ENCODE data around the gene ZNF12. TPM values are rescaled to one million over a fixed set of nuclear protein-coding genes. Genes with fewer than 3 reads are reported as not detected.
A peak's percentile ranks its signal among the peaks of the same experiment; 100 is the strongest.

The ZNF12 gene
- total RNA-seq, 4 donors from 2014 or later = 29.2 to 43.9 (median 31.4) TPM

DNA sequence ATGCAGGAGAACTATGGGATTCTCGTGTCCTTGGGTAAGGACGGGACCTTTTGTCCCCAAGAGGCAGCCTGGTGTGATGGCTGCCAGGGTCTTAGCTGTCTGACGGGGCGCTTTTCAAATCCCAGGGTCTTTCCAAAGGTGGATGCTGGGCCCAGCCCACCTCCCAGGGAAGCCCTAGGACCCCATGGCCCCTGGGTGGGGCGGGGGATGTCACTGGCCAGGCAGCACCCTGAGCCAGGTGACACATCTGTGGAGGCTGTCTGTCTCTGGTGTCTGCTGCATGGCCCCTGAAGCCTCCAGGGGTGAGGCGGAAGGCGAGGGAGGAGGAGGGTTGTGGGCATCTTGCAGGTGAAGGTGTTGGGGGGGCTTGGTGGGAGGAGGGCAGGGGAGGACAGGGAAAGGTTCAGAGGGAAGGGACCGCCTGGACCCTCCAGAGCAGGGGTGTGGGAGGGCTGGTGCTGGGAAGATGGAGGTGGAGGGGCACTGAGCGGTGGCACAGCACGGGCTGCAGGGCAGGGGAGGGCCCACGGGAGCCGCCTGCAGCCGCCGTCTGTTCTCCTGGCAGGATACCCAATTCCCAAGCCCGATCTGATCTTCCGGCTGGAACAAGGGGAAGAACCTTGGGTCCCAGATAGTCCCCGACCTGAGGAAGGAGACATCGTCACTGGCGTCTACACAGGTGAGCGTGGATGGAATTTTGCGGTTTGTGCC, 62.7 kb downstream of the ZNF12 start:
- peaks cover 9 to 24% of the 10 kb centered on the region in 2 donors for H3K36me3 ChIP-seq

DNA sequence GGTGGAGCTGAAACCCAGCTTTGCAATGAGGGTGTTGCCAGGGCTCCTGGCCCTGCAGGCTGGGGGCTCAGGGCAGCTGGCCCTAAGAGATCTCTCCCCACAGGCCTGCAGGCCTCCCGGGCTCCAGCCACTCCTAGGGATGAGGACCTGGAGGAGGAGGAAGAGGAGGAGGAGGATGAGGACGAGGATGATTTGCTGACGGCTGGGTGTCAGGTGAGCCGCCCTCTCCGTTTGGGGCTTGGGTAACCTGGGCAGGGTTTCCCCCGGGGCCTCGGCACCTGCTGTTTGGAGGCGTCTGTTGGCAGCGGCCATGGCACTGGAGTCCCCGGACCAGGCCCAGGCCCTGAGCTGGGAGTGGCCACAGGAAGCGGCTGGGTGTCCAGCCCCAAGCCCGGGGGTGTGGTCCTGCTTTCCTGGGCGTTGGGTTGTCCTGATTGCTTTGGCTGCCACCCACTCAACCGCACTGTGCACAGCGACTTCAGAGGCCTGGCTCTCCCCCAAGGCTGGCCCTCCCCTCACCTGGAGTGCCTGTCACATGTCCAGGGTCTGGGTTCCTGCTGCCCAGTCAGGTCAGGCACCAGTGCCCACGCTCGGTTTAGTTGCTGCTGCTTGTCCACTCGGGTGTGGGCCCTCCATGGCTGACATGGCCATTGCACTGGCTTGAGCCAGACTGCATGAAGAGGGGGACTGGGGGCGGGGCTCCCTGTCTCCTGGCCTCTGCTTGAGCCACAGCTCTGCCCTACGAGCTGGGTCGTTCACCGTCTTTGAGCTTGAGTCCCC, 63.7 kb downstream of the ZNF12 start:
- WGBS, 2 donors = 41 to 69% methylated on average over 8 to 13 of the region's 22 CpGs
- no peak overlapping the region for H3K4me3 ChIP-seq (replicated peaks in 1 of 3)

More for the DNA sequence above, 62.7 kb downstream of the ZNF12 start:
- no peaks in the 10 kb centered on the region for H3K27me3 ChIP-seq
- H3K9me3 ChIP-seq = no peaks in the 10 kb centered on the region
- H3K4me3 ChIP-seq (replicated peaks in 1 of 3) = no peak overlapping the region
- WGBS, 2 donors = 95% methylated on average over 17 to 20 of the region's 21 CpGs
- H3K4me1 ChIP-seq = peaks cover 17 to 43% of the 10 kb centered on the region in 2 donors
- H3K27ac ChIP-seq = peak overlapping the region; percentile 88 to 93 (median 89)
- no peak for TF ChIP-seq POLR2A (IDR thresholded peaks at IDR 0.05)
- TF ChIP-seq, protein P1, sequence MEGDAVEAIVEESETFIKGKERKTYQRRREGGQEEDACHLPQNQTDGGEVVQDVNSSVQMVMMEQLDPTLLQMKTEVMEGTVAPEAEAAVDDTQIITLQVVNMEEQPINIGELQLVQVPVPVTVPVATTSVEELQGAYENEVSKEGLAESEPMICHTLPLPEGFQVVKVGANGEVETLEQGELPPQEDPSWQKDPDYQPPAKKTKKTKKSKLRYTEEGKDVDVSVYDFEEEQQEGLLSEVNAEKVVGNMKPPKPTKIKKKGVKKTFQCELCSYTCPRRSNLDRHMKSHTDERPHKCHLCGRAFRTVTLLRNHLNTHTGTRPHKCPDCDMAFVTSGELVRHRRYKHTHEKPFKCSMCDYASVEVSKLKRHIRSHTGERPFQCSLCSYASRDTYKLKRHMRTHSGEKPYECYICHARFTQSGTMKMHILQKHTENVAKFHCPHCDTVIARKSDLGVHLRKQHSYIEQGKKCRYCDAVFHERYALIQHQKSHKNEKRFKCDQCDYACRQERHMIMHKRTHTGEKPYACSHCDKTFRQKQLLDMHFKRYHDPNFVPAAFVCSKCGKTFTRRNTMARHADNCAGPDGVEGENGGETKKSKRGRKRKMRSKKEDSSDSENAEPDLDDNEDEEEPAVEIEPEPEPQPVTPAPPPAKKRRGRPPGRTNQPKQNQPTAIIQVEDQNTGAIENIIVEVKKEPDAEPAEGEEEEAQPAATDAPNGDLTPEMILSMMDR (IDR thresholded peaks at IDR 0.05) = no peak
- no peak for DNase-seq
- intact Hi-C loops (cut with DNase I) = no loop called here

DNA sequence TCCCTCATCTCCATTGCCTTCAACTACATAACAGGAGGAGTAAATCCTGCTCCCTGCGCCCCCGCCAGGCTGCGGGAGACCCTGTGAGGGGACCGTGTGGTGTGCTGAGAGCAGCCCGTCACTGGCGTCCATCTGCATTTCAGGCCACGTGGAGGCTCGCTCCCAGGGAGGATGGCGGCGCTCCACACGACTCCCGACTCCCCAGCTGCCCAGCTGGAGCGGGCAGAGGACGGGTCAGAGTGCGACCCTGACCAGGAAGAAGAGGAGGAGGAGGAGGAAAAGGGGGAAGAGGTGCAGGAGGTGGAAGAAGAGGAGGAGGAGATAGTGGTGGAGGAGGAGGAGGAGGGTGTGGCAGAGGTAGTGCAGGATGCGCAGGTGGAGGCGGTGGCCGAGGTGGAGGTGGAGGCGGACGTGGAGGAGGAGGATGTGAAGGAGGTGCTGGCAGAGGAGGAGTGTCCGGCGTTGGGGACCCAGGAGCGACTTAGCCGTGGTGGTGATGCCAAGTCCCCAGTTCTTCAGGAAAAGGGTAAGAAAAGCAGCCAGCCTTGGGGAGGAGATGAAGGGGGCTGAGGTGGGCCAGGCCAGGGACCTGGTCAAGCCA, 64.4 kb downstream of the ZNF12 start:
- intact Hi-C loops (cut with DNase I) = no loop called here
- Histone ChIP-seq H3K36me3 (peaks cover 9 to 24% of the 10 kb centered on the region in 2 donors), H3K4me1 (peaks cover 29 to 55% of the 10 kb centered on the region in 2 donors), H3K27me3 (no peaks in the 10 kb centered on the region), H3K4me3 (replicated peaks in 1 of 3) (no peak overlapping the region), H3K9me3 (no peaks in the 10 kb centered on the region), H3K27ac (peak overlapping the region; percentile 60 to 80 (median 78))
- no peak for DNase-seq
- TF ChIP-seq, protein P1 (IDR thresholded peaks at IDR 0.05) = no peak
- TF ChIP-seq POLR2A (IDR thresholded peaks at IDR 0.05) = no peak
- 92 to 93% methylated on average over 21 to 24 of the region's 24 CpGs for WGBS, 2 donors

More for the DNA sequence above, 63.7 kb downstream of the ZNF12 start:
- intact Hi-C loops (cut with DNase I) = no loop called here
- no peaks in the 10 kb centered on the region for H3K9me3 ChIP-seq
- H3K4me1 ChIP-seq = peaks cover 25 to 54% of the 10 kb centered on the region in 2 donors
- H3K36me3 ChIP-seq = peaks cover 9 to 24% of the 10 kb centered on the region in 2 donors
- peak; percentile 100 for DNase-seq
- peak in 1 of 2 donors; percentile 43 for TF ChIP-seq POLR2A (IDR thresholded peaks at IDR 0.05)
- TF ChIP-seq, protein P1 (IDR thresholded peaks at IDR 0.05) = peak in 1 of 6 experiments; percentile 13
- H3K27me3 ChIP-seq = no peaks in the 10 kb centered on the region
- peak overlapping the region; percentile 88 to 93 (median 89) for H3K27ac ChIP-seq

DNA sequence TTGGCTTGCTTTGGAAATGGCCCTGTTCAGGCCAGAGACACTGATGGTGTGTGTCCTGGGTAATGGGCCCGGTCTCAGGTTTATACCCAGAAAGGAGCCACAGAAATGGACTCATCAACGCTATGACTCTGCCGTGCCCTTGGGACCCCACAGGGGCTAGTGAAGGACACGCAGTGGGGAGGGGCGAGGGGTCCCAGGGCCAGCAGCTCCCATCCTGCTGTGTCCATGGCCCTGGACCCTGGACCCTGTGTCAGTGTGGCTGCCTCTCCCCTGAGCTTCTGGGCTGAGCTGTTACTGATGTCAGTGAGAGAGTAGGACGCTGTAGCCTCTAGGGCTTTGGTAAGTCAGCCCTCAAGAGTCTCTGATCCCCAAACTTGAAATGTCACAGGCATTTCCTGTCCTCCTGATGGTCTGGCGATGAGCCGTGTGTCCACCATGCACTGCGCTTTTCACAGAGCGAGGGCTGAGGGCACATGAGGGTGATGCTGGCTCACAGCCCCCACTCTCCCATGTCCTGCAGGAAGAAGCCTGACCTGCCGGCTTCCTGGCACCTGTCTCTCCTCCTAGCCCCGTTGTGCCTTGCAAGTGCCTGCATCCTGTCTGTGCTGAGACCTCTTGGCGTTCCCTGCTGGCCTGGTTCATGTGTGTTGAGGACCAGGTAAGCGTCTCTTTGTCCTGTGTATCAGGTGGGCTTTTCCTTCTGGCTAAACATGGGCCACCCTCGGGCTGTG, 65.3 kb downstream of the ZNF12 start:
- Histone ChIP-seq H3K36me3 (peaks cover 9 to 24% of the 10 kb centered on the region in 2 donors), H3K27ac (no peak overlapping the region), H3K4me1 (peaks cover 27 to 49% of the 10 kb centered on the region in 2 donors), H3K9me3 (no peaks in the 10 kb centered on the region), H3K4me3 (replicated peaks in 1 of 3) (no peak overlapping the region), H3K27me3 (no peaks in the 10 kb centered on the region)
- intact Hi-C loops (cut with DNase I) = no loop called here
- no peak for DNase-seq
- WGBS, 2 donors = 77 to 90% methylated on average over 7 to 15 of the region's 15 CpGs
- TF ChIP-seq, protein P1 (IDR thresholded peaks at IDR 0.05) = no peak
- TF ChIP-seq POLR2A (IDR thresholded peaks at IDR 0.05) = no peak
